ENCODE measurements around the gene SPATA9. TPM values are rescaled to one million over a fixed set of nuclear protein-coding genes. Genes with fewer than 3 reads are reported as not detected.
A peak's percentile ranks its signal among the peaks of the same experiment; 100 is the strongest.

The SPATA9 gene
- total RNA-seq, 3 donors from 2014 or later, result 0.38 to 1.2 (median 0.39) TPM

- TF ChIP-seq, protein P1, sequence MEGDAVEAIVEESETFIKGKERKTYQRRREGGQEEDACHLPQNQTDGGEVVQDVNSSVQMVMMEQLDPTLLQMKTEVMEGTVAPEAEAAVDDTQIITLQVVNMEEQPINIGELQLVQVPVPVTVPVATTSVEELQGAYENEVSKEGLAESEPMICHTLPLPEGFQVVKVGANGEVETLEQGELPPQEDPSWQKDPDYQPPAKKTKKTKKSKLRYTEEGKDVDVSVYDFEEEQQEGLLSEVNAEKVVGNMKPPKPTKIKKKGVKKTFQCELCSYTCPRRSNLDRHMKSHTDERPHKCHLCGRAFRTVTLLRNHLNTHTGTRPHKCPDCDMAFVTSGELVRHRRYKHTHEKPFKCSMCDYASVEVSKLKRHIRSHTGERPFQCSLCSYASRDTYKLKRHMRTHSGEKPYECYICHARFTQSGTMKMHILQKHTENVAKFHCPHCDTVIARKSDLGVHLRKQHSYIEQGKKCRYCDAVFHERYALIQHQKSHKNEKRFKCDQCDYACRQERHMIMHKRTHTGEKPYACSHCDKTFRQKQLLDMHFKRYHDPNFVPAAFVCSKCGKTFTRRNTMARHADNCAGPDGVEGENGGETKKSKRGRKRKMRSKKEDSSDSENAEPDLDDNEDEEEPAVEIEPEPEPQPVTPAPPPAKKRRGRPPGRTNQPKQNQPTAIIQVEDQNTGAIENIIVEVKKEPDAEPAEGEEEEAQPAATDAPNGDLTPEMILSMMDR (IDR thresholded peaks at IDR 0.05), result no peak
- Histone ChIP-seq H3K9me3 (no peaks in the 10 kb centered on the region), H3K36me3 (ENCODE audit: low read depth) (no peaks in the 10 kb centered on the region), H3K4me3 (no peak overlapping the region), H3K4me1 (ENCODE audit: low read depth) (no peaks in the 10 kb centered on the region)
- ATAC-seq (peak; percentile 69), DNase-seq (peak; percentile 33 to 56 (median 44))
- intact Hi-C loops (cut with DNase I, micrococcal nuclease), result loop anchor here in 1 of 2 donors (10.0 kb wide), 1 partner anchor 65 kb away; the partner anchor contains the start of gene RHOBTB3
Measured at GRCh38 chr5:95669540-95669939, 13.3 kb downstream of the SPATA9 start.

GRCh38 chr5:95668728-95669127 is 14.1 kb downstream of the SPATA9 start:
- no peaks in the 10 kb centered on the region for H3K9me3 ChIP-seq
- ATAC-seq, result no peak
- TF ChIP-seq, protein P1 (IDR thresholded peaks at IDR 0.05), result no peak
- intact Hi-C loops (cut with DNase I, micrococcal nuclease), result loop anchor here in 1 of 2 donors (10.0 kb wide), 1 partner anchor 66 kb away; the partner anchor contains the start of gene RHOBTB3
- no peaks in the 10 kb centered on the region for H3K4me1 ChIP-seq (ENCODE audit: low read depth)
- H3K4me3 ChIP-seq, result no peak overlapping the region
- DNase-seq, result no peak
- H3K36me3 ChIP-seq (ENCODE audit: low read depth), result no peaks in the 10 kb centered on the region

- Histone ChIP-seq H3K4me3 (no peak overlapping the region), H3K4me1 (ENCODE audit: low read depth) (no peaks in the 10 kb centered on the region), H3K36me3 (ENCODE audit: low read depth) (no peaks in the 10 kb centered on the region), H3K9me3 (no peaks in the 10 kb centered on the region)
- DNase-seq, result no peak
- ATAC-seq, result no peak
- TF ChIP-seq, protein P1 (IDR thresholded peaks at IDR 0.05), result no peak
- intact Hi-C loops (cut with DNase I, micrococcal nuclease), result loop anchor here in 1 of 2 donors (10.0 kb wide), 1 partner anchor 67 kb away; the partner anchor contains the start of gene RHOBTB3
Measured at GRCh38 chr5:95668216-95668615, 14.6 kb downstream of the SPATA9 start.

GRCh38 chr5:95667678-95668077 is 15.1 kb downstream of the SPATA9 start:
- no peaks in the 10 kb centered on the region for H3K4me1 ChIP-seq (ENCODE audit: low read depth)
- TF ChIP-seq, protein P1 (IDR thresholded peaks at IDR 0.05), result no peak
- H3K4me3 ChIP-seq, result no peak overlapping the region
- no peak for DNase-seq
- H3K36me3 ChIP-seq (ENCODE audit: low read depth), result no peaks in the 10 kb centered on the region
- no peaks in the 10 kb centered on the region for H3K9me3 ChIP-seq
- intact Hi-C loops (cut with DNase I, micrococcal nuclease), result loop anchor here in 1 of 2 donors (10.0 kb wide), 1 partner anchor 67 kb away; the partner anchor contains the start of gene RHOBTB3
- ATAC-seq, result no peak

- no peaks in the 10 kb centered on the region for H3K4me1 ChIP-seq (ENCODE audit: low read depth)
- intact Hi-C loops (cut with DNase I, micrococcal nuclease), result loop anchor here in 1 of 2 donors (10.0 kb wide), 1 partner anchor 68 kb away; the partner anchor contains the start of gene RHOBTB3
- H3K4me3 ChIP-seq, result no peak overlapping the region
- ATAC-seq (no peak), DNase-seq (no peak)
- TF ChIP-seq, protein P1 (IDR thresholded peaks at IDR 0.05), result no peak
- H3K9me3 ChIP-seq, result no peaks in the 10 kb centered on the region
- H3K36me3 ChIP-seq (ENCODE audit: low read depth), result no peaks in the 10 kb centered on the region
Measured at GRCh38 chr5:95667061-95667618, 15.7 kb downstream of the SPATA9 start.

All from mucosa of descending colon (tissue), 3 donors.